Tibial nerve (tissue), 4 donors: Measurements from ENCODE around the gene CCDC190. TPM values are rescaled to one million over a fixed set of nuclear protein-coding genes. Genes with fewer than 3 reads are reported as not detected.

Source experiments
- total RNA-seq, 4 donors: library from RNA; depleted of rRNA; stranded (reverse); fragments of >200 nt; gene quantifications; one replicate each; pipeline ENCODE4 v1.1.0, GENCODE V29; 2016

CCDC190 gene
- total RNA-seq, 4 donors from 2014 or later, result 0.66 to 1.3 TPM; not detected in 2

Other genes with a start within 250 kb of the CCDC190 start
- 100 to 1,000 TPM in 2 of 4 donors, 10 to 100 TPM in 2; 76.5 to 120 (median 103) TPM for gene DDR2, start 228.7 kb downstream of the CCDC190 start, total RNA-seq
- gene HSD17B7, start 70.5 kb downstream of the CCDC190 start, total RNA-seq, result 10 to 100 TPM; 12.4 to 23.7 (median 19.8) TPM
- gene RGS4, start 208.2 kb upstream of the CCDC190 start, total RNA-seq, result 1 to 10 TPM in 1 of 4 donors, under 1 TPM in 2, not detected in 1; 0.21 to 1.4 (median 0.30) TPM